Forelimb muscle (tissue), 1 donor: ENCODE measurements around the gene EPB41L1. TPM values are rescaled to one million over a fixed set of nuclear protein-coding genes. Genes with fewer than 3 reads are reported as not detected.

Experiments used
- DNase-seq: peaks from one replicate; pipeline ENCODE4 v3.0.0-alpha.2; 2013; ENCODE audit warnings: low read depth
- polyA plus RNA-seq: library from polyadenylated mRNA; unstranded; fragments of 120-200 nt; gene quantifications from one replicate; pipeline ENCODE4 v1.2.1, GENCODE V29; 2013; ENCODE audit not compliant: insufficient read length

The EPB41L1 gene
- polyA plus RNA-seq: 23.0 TPM

DNA sequence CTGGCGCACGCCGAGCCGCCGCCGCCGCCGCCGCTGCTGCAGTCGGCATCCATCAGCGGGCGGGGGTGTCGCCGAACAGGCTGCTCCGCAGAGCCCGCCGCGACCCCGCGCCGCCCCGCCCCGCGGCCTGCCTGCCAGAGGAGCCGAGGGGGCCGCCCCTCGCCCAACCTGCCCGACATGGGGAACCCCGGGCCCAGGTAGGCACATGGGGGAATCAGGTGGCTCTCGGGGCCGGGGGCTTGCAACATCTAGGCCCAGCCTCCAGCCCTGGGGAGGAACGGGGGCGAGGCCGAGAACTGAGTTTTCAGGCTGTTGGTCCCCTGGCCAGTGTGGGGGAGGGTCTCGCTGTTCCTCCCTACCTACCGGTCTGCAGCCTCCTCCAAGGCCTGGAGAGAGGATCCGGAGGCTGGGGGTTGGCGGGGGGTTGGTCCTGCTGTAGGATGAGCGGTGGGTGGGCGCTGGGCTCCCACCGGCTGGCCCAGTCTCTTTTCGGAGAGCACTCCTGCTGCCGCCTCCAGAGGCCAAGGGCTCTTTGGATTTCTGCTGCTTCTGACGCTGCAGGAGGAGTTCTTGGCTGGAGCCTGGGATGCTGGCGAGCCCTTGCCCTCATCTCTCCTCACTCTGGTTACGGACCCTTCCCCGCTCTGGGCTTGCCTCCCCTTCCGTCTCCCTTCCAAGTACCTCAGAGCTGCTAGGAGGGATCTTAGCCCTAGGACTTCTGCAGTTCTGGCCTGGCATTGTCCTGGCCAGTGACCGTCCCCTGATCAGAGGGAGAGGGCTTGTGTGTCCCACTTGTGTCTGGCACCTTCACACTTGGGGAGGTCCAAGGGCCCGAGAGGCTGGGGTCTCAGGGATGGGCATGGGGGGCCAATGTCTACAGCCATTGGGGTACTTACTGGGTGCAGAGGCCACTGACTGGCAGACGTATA is at the start of gene EPB41L1:
Gene EPB41L1, plus strand, starts transcription at position 41 of the 929 bp plus-strand sequence. CDS start 19,038 bp downstream, outside the sequence.
- DNase-seq: no peak

DNA sequence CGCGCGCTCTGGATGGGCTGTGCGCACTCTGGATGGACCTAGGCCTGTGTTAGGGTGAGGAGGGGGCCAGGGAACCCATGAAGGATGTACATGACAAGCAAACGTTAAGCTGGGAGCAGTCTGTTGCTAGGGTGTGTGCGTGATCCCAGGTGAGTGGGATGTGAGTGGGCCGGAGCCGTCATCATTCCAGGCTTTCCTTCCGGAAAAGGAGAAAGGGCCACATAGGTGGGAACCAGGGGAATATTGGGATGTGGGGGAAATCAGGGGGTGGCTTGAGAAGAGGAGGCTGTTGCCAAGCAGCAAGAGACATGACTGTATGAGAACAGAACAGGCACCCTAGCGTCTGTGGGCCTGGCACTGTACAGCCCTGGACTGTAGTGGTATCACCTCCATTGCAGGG is 49.7 kb upstream of the EPB41L1 start:
- DNase-seq: no peak

DNA sequence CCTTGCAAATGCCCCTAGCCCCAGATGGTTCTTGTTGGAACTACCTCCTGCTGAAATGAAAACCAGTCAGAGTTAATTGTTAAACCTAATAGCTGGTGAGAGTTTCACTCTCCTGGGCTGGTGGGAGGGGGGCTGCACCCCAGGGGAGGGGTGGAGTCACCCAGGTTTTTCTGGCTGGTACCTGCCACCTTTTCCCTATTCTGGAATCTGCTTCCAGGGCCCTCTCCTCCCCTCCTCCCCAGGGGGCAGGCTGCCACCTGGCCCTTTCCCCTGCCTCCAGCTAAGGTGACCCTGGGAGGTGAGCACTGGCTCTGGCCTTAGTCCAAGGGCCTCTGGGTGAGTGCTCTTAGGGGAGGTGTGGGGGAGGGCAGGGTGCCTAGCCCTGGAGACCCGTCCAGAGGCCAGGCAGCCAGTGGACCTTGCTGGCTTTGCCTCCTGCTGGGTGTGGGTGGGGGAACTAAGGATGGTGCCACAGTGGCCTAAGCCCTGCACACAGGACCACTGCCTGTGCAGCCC is 48.8 kb upstream of the EPB41L1 start:
- no peak for DNase-seq

DNA sequence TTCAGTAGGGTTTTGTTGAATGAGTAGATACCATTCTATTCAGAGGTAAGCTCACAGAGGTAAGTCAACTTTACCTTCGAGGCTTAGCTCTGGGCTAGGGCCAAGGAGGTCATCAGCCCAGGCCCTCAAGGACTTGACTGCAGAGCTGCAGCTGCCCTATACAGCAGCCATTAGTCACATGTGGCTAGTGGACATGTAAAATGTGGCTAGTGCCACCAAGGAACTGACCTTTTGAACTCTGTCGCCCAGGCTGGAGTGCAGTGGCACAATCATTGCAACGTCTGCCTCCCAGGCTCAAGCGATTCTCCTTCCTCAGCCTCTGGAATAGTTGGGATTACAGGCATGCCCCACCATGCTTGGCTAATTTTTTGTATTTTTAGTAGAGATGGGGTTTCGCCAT is 47.9 kb upstream of the EPB41L1 start:
- DNase-seq: no peak

DNA sequence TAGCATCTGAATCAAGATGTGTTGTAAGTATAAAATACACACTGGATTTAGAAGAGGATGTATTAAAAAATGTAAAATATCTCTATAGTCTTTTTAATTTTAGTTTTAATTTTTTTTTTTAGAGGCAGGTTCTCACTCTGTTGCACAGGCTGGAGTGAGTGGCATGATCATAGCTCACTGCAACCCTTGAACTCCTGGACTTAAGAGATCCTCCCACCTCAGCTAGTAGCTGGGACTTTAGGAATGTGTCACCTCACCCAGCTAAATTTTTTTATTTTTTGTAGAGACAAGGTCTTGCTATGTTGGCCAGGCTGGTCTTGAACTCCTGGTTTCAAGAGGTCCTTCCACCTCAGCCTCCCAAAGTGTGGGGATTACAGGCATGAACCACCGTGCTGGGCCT is 46.7 kb upstream of the EPB41L1 start:
- DNase-seq: no peak

DNA sequence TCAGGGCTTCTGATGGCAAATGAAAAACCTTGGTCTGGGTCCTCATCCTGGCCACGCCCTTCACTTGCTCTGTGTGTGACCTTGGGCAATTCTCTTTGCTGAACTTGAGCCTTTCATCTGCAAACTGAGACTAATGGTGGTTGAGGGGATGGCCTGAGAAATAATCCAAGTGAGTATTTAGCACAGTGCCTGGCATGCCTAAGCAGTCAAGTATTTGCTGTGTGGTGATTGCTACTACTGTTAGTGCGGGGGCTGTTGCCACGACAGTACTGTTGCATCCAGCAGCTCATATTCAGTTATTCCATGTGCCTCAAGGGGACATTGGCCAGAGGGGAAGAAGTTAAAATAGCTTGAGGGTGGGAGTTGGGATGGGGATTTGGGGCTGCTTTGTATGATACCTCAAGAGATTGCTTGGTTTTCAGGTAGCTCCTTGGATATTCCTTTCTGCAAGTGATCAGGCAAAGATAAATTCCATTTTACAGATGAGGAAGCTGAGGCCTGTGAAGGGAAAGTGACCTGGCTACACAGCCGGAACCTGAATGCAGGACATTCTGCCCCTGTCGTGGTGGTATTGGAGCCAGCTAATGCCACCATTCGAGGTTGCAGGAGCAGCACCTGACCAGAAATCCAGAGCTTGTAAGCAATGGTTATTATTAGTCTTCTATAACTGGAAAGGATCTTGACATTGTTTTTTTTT is 45.1 kb upstream of the EPB41L1 start:
- DNase-seq: no peak

DNA sequence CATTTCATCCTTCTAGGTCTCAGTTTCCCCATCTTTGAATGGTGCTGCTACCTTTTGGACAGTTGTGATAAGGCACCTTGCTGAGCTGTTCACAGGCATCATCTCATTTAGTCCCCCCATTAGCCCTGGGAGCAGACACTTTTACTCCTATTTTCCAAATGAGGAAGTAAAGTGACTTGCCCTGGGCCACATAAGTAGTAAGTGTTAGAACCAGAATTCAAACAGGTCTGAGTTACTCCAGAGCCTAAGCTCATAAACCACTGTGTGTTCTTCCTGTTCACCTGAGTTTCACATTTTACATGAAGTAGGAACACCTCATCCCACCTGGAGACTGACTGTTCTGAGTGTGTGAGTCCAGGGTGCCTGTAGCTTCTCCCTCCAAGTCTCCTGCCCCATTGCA is 43.5 kb upstream of the EPB41L1 start:
- no peak for DNase-seq

DNA sequence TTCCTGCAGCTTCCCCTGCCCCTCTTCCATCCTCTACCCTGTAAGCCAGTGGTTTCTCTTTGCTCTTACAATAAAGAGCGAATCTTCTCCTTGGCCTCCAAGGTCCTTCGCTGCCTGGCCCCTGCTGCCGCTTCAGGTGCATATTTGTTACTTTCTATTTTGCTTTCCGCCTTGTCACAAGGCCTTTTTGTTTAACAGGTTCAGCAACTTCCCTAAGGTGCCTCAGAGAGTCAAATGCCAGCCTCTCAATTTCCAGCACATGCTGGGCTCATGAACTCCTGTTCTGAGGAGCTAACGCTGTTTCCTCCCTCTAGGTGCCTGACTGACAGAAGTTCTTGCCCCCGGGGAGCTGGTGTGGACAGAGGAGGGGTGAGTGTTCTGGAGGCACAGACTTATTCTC is 42.4 kb upstream of the EPB41L1 start:
- no peak for DNase-seq

DNA sequence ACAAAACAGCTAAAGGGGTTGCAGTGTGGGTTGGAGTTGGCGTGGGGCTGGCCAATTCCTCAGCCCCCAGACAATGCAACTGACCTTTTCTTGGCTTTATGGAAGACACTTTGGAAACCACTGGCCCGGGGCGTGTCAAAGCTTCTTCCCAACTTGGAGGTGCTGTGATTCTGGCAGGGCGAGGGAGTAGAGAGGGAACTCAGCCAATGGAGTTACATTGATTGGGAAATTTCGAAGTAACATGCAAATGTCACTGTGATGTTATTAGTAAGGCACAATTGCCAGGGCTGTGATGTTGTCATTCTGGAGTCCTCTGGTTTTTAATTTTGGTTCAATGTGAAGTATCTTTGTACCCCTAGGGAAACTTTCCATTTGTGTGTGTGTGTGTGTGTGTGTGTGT is 41.5 kb upstream of the EPB41L1 start:
- no peak for DNase-seq

DNA sequence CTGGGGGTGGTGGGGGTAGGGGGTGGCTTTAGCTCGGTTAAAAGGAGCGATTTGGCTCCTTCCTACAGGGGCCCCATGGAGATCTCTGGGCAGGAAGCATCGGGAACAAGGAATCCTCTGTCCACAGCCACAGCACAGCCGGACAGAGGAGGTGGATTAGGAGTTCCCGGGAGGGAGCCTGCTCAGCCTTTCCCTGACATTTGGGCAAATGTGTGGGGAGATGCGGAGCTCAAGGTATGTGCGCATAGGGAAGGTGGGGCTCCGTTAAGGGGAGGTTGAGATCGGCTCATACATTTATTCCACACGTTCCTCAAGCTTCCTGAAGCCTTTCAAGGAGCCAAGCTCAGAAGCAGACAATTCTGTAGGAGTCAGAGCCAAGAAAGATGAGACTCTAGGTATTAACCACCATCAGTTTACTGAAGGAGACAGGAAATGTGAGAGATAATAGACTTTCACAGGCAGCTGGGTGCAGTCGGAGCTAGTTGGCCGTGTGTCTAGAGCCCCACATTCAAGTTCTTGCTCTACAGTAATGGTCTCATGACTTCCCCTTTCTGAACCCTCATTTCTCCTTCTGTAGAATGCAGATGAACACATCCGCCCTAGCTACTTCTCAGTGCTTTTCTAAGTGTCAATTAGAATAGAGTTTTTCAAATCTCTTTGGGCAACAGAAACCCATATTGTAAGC is 40.8 kb upstream of the EPB41L1 start:
- DNase-seq: no peak

DNA sequence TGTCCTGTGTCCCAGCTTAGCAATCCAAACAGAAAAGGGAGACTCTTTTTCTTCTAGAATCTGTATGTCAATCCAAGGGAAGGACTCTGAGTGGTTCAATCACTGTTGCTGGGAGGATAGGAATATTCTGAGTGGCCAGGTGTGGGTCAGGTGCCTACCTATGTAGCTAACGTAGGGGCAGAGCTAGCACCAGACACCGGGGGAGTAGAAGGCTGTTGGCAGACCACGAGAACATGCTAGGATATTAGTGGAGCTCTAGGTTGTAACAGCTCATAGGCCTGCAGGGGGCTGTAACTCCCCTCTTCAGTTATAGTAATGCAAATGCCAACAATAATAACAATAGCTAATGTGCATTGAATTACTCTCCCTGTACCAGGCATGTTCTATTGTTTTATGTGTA is 39.8 kb upstream of the EPB41L1 start:
- no peak for DNase-seq

DNA sequence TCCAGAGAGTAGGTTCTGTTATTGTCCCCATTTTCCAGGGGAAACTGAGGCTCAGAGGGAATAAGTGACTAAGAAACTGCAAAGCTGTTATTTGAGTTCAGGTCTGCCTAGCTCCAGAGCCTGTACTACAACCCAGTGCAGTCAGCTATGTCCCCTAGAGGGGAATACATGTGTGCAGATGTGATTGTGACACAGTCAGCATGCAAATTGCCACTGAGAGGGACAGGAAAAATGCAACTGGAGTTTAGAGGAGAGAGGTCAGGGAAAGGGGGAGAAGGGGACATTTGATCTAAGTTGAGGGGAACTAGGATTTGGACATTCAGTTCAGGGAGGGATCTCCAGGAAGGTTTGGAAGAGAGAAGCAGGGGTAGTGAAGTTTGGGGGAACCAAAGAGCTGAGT is 38.6 kb upstream of the EPB41L1 start:
- no peak for DNase-seq

DNA sequence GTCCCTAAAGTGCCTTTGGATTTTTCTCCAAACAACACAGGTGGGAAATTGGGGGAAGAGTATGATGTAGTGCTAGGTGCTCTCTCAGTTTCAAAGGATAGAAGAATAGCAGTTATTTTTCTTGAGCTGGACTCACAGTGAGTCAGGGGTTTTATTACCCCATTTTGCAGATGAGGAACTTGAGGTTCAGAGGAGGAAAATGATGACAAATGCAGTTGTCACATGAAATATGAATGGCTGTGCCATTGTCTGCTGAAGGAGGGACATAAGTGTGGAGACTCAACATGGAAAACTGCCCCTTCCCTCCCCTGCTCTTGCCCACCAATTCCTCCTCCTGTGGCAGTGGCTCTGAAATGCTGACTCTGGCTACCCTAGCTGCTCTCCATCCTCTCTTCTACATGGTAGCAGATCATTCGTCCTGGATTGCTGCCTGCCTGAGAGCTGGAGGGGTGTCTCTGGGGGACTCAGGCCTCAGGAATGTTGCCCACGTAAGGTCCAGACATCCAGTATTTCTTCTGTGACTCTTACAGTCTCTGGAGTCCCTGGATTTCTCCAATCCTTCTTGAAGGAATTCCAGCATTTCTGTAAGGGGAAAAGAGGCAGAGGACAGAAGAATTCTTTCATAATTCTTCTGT is 37.6 kb upstream of the EPB41L1 start:
- DNase-seq: no peak

DNA sequence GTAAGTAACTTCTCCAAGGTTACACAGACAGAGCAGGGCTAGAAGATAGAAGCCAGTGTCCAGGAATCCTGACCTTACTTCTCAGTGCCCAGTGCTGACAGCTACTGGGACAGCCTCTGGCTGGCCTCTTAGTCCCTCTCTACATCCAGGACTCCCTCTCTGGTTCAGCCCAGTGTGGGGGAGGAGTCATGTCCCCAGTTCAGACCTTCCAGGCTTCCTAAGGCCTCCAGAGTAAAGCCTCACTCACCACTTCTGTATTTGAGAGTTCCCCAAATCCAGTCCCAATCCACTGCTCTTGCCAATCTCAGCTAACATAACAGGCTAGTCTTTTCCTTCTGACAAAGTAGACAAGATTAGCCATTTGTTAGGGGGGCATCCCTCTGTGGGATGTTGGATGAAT is 36.9 kb upstream of the EPB41L1 start:
- no peak for DNase-seq

DNA sequence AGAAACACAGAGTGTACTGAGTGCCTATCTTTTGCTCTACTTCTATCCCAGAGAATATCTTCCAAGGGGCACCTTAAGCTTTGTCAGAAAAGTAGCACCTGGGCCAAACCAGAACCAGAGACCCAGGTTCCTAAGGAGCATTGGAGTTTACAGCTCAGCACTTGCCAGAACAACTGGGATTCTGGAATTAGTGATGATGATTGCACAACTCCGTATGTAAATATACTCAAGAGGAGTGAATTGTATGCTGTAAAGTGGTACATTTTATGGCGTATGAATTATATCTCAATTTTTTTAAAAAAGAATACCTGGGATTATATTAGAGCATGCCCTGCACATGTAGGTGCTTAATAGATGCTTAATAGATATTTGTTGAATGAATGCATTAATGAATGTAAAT is 36.2 kb upstream of the EPB41L1 start:
- DNase-seq: no peak

DNA sequence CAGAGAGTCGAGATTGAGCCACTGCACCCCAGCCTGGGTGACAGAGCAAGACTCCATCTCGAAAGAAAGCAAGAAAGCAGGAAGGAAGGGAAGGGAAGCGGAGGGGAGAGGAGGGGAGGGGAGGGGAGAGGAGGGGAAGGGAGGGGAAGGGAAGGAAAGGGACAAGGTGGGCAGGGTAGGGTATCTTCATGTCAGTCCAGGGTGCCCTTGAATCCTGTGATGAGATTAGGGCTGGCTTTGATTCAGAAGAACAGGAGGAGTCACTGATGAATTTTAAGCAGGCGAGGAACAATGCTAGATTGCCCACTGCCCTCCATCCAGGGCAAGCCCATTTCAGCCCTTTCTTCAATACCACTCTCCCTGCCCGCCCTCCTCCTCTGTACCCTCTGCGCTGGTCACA is 35.0 kb upstream of the EPB41L1 start:
- no peak for DNase-seq

DNA sequence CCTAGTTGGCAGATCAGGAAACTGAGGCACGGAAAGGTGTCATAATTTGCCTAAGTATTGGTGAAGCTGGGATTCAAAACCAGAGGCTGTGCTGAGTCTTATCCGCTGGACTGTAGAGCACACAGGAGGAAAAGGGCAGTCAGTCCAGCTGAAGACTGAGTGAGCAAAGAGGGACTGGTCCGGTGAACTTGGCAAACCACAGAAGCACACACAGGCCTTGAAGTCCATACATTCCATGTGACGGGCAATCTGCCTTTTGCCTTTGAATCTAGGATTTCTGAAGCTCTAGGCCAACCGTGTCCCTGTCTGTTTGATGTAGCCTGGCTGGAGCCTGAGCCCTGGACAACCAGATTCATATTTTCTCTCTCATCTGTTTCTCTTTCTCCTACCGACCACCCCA is 34.3 kb upstream of the EPB41L1 start:
- DNase-seq: no peak

DNA sequence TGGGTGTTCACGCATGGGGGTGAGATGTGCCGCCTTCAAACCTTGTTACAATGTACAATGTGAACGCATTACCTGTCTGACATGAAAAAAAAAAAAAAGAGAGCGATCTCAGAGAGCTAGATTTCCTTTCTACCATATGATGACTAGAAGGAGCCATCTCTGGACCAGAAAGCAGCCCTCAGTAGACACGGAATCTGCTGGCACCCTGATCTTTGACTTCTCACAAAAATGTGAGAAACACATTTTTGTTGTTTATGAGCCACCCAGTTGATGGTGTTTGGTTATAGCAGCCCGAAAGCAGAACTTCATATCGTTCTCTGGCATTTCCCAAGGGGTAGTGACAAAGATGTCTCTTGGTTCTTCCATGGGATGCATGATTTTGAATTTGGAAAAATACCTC is 33.5 kb upstream of the EPB41L1 start:
- DNase-seq: no peak

DNA sequence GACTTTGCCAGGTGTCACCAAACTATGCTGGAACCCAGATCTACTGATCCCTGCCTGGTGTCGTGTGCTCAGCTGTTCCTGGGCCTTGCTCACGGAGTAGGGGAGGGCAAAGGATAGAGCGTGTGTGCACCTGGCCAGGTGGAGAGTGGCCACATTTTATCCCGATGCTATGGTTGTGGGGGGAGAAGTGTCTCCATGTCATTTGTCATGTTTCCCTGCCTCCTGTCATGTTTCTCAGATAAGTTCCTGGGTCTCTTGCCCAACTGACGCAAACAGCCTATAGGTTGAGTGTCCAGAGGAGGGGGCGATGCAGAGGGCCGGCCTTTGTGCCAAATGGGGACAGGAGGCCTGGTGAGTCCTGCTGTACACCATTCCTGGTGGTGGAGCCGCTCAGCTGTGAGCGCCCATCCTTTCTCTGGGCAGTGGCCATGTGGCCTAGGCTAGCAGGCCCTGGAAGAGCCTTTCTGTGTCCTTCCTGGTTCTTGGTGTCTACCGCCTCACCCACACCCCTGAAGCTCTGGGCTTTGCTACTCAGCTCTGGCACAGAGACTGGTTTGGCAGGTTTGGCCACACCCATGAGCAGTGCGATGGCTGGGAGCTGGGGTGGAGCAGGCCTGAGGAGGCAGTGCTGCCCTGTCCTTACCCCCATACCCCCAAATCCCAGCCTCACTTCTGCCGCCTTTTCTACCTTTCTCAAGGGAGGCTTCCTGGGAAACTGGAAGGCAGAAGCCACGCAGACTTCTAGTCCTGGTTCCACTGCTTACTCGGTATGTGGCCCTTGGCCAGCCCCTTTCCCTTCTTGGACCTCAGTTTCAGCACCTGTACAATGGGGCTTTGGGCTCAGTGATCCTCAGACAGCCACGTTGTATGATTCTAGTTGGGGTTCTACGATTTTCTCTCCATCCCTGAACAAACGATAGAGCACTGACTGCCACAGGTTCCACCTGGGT is 32.3 kb upstream of the EPB41L1 start:
- no peak for DNase-seq

DNA sequence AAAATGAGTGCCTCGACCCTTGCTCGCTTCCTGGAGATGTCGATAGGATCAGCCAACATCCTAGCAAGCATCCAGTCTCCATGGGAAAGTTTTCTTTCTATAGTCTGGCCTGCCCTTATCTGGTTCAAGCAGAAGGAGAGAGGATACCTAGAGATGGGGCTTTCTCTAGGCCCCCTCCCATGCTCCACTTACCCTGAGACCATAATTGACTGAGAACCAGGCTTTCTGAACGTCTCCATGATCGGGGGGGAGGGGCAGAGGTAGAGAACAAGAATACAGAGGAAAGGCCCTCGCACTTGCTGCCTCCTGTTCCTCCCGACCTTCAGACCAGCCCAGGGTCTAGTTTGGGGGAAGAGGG is 31.6 kb upstream of the EPB41L1 start:
- DNase-seq: no peak

DNA sequence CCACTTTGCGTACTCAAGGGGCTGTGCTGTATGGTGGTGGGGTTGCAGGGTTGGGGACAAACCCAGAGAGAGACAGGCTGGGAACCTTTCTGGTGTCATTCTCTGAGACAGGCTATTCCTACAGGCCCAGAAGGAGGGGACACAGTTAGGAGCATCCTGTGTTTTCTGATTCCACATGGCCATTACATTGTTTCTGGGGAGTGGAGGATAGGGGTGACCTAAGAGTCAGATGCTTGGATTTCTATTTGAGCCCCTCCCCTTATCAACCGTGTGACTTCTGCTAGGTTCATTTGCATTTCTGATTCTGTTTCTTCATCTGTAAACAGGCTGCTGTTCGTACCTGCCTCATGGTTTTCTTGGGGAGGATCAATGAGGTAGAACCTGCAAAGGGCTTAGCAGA is 29.4 kb upstream of the EPB41L1 start:
- DNase-seq: no peak
